NCI-H2171 treated with DMSO at 0.1 percent for 48 hours (cell line): ENCODE measurements around the gene ATP7A.

Experiments
- DNase-seq: peaks from one replicate; lab custom pipeline; 2025; lab: John Stamatoyannopoulos, UW

The ATP7A gene

DNA sequence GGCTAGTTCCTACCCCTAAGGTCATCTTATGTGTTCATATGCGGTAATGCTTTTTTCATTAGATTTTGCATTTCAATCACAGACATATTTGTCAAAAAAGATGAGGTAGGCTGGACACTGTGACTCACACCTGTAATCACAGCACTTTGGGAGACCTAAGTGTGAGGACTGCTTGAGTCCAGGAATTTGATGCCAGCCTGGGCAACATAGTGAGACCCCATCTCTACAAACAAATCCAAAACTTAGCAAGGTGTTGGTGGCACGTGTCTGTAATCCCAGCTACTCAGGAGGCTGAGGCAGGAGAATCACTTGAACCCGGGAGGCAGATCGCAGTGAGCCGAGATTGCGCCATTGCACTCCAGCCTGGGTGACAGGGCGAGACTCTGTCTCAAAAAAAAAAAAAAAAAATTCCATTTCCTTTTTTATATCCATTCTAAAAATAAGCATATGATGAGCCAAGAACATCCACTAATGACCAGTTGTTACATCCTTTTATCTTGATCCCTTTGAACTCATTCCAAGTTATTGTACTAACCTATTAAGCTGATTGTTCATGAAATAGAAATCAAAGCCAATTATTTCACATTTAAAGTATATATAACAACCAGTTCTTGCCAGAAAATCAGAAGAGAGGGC lies 35.5 kb downstream of the ATP7A start:
- DNase-seq = no peak

DNA sequence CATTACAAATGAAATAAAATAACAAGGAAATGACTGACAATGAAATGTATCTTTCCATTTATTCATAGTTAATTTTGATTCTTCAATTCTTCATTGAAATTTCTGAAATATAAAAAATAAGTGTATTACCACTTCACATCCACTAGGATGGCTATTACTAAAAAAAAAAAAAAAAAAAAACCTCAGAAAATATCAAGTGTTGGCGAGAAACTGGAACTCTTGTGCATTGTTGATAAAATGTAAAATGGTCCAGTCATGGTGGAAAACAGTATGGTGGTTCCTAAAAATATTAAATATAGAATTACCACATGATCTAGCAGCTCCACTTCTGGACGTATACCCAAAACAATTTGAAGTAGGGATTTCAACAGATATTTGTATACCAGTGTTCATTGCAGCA lies 36.1 kb downstream of the ATP7A start:
- no peak for DNase-seq

- DNase-seq = no peak
These were observed 39.3 kb downstream of the ATP7A start for GRCh38 chrX:77949840-77950239.

GRCh38 chrX:77952173-77952572 lies 41.7 kb downstream of the ATP7A start:
- DNase-seq = no peak

DNA sequence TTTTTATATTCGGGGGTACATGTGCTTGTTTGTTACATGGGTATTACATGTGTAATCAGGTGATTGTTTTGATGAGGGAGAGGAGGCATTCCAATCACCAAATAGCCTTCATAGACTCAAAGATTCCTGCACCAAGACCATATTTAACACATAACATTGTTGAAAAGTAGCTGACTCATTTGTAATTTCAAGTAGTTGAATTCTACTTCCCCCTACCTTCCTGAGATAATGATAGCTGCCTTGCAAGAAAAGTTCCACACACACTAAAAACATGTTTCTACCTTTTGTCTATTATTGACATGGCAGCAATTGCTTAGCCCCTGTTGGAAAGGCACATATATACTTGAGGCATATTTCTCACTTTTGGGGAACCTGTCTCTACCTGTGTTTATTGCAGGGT lies 42.8 kb downstream of the ATP7A start:
- DNase-seq = no peak

GRCh38 chrX:77953708-77954107 lies 43.2 kb downstream of the ATP7A start:
- no peak for DNase-seq

DNA sequence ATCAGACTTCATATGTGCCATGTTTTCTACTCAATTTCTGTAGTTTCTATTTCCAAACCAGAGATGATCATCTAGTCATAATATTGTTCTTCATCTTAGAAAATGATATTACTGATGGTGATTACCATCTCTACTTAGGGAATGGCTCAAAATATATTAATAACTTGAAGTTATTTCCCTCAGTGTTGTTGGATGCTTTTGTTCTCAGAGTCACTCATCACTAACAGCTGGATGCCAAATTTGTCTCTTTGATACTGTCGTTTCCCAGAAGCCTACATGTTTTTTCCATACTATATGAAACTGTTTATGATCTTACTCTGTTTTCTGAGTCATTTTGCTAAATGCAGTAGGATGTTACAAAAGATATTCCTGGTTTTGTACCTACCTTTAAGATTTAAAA lies 50.1 kb downstream of the ATP7A start:
- no peak for DNase-seq

DNA sequence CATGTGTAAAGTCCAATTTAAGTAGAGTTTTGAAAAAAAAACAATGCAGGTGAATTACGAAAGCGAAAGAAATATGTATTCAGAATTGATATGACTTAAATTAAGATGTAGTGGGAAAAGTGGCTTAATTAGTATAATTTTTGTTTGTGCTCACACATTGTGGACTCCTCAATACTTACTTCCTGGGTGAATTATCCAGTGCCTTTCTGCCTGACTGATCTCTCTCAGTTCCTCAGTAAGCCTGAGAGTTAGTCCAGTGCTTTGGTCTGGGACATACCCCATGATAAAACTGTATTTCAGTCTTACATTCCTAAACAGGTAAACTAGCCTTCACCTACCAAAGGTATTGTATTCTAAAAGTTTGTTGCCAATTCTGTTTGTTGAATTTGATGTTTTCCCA lies 50.6 kb downstream of the ATP7A start:
- DNase-seq = no peak

- no peak for DNase-seq
These were observed 51.8 kb downstream of the ATP7A start for GRCh38 chrX:77962068-77962902.

- DNase-seq = no peak
These were observed 55.9 kb downstream of the ATP7A start for GRCh38 chrX:77966361-77966760.

DNA sequence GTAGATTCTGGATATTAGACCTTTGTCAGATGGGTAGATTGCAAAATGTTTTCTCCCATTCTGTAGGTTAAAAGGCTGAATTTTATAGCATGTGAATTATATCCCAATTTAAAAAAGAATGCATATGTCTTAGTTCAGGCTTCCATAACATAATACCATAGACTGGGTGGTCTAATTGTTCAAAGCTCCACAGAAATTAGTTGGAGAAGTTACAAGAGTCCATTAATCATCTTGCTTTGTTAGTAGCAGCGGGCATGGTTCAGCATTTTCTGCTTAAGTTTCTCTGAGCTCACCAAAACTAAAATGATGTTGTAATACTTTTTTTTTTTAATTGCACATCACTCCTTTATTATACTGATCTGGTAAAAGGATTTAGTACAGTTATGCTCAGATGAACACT lies 57.1 kb downstream of the ATP7A start:
- no peak for DNase-seq

- no peak for DNase-seq
These were observed 59.0 kb downstream of the ATP7A start, which contains the start of gene PGAM4 for GRCh38 chrX:77969538-77969937. TSS of gene PGAM4 (minus strand) at chrX:77969638. CDS start at chrX:77969638, 0 bp downstream.

- DNase-seq = no peak
These were observed 65.3 kb downstream of the ATP7A start for GRCh38 chrX:77975755-77976154.

GRCh38 chrX:77977095-77977494 lies 66.6 kb downstream of the ATP7A start:
- DNase-seq = no peak

- DNase-seq = no peak
These were observed 67.0 kb downstream of the ATP7A start for GRCh38 chrX:77977518-77977917.

GRCh38 chrX:77979870-77980269 lies 69.4 kb downstream of the ATP7A start:
- no peak for DNase-seq

GRCh38 chrX:78011846-78012245 lies 101.4 kb downstream of the ATP7A start:
- DNase-seq = no peak

DNA sequence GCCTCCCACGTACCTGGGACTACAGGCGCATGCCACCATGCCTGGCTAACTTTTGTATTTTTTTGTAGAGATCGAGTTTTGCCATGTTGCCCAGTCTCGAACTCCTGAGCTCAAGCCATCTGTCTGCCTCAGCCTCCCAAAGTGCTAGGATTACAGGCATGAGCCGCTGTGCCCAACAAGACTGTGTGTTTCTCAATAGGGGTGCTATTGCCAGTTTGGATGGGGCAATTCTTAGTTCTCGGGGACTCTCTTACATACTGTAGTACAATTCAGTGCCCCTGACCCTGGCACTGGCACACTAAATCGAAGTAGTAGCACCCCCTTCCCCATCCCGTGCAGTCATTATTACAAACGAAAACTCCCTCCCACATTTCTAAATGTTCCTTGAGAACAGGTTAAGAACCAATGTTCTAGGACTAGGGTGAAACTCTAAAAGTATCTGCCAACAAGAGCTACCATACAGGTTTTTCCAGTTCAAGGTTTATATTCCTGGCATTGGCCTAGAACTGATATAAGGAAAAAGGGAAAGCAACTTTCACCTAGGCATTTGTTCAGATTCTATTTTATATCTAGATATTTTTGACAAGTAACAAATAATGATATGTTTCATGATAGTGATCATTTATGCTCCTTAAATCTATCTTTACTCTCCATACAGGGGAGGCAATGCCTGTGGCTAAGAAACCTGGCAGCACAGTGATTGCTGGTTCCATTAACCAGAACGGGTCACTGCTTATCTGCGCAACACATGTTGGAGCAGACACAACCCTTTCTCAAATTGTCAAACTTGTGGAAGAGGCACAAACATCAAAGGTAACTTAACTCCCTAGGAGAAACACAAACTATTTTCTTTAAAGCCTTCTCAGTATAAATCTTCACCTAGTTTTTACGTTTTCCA lies 109.3 kb downstream of the ATP7A start:
- no peak for DNase-seq

DNA sequence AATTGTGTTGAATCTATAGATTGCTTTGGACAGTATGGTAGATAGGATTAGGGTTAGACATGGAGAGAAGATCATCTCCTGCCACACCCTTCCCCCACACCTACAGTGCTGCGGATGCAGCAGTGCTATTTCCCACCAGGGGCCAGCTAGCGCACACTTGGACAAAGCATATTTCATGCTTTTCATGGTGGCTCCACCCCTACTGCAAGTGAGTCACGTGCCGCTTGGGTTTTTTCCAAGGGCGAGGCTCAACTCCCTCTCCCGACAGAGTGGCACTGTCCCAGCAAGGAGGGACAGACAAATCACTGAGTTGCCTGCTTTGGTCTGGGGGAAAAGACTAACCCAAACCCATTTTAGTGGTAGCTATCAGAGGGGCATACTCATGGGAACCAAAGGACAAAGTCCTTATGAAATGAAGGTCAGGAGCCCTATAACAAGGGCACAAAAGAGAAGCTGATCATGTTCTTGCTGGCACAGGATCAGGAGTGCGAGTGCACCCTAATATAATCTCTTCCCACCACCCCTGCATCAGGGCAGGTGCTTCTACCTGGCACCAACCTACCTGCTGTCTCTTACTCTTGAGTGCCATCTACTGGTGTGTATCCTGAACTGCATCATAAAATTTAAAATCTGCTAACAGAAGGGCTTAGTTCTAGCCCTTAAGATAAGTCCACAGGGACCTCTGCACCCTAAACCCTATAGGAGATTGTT lies 114.0 kb downstream of the ATP7A start:
- DNase-seq = peak; percentile 0

DNA sequence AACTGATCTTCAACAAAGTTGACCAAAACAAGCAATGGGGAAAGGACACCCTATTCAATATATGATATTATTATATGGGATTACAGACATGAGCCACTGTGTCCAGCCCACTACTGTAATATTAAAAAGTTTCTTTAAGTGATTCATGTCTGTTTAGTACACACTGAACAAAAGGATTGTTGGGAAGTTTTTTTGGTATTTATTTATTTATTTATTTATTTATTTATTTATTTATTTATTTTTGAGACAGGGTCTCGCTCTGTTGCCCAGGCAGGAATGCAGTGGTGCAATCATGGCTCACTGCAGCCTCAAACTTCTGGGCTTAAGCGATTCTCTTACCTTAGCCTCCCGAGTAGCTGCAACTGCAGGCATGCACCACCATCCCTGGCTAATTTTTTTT lies 117.3 kb downstream of the ATP7A start:
- DNase-seq = no peak

DNA sequence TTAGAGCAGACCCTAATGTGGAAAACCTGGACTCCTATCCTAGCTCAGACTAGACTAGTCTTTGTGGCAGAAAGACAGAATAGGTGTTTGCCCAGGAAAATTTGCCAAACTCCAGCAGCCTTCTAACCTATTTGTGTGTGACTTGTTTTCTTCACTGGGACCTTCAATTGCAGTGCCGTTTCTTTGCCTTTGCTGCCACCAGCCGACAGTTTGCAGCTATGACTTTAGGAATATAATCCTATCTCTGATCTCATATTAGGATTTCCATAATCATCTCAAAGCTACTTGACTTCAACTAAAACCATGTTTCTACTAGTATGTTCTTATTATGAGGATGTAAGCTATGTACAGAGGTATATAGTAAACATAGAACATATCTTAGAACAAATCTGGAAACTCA lies 119.2 kb downstream of the ATP7A start:
- DNase-seq = peak; percentile 35

GRCh38 chrX:78035061-78035460 lies 124.6 kb downstream of the ATP7A start:
- no peak for DNase-seq
